Activated CD8-positive, alpha-beta T cell treated with anti-CD3 and anti-CD28 coated beads, Interleukin-2, amount 10 ng/mL, durations not matched to agents 7 days and 5 days (primary cell): ENCODE data around the gene SH3D21. TPM values are rescaled to one million over a fixed set of nuclear protein-coding genes. Genes with fewer than 3 reads are reported as not detected.
A peak's percentile ranks its signal among the peaks of the same experiment; 100 is the strongest.

Experiments used
- ATAC-seq: fragments of 150-1000 bp; cut with Tn5 transposase; one replicate; pipeline ENCODE4 v1.10.0; 2021; ENCODE audit warnings: moderate library complexity
- CTCF ChIA-PET: fragments of 350-600 bp; sonication (Branson Sonifier 250); formaldehyde crosslinking; loops from one replicate; lab custom pipeline; 2021; ENCODE audit warnings: antibody characterized with exemption; lab: Charles Lee
- POLR2A ChIA-PET: fragments of 350-600 bp; sonication (Branson Sonifier 250); formaldehyde crosslinking; loops from one replicate; lab custom pipeline; 2021; ENCODE audit warnings: antibody characterized with exemption; lab: Charles Lee
- DNase-seq: peaks from one replicate; pipeline ENCODE4 v3.0.0-alpha.2; 2020
- H3K27ac Mint-ChIP-seq: one replicate; pipeline ENCODE4 v1.8.0; 2021; ENCODE audit warnings: mild to moderate bottlenecking, mixed read lengths
- H3K27me3 Mint-ChIP-seq: one replicate; pipeline ENCODE4 v1.8.0; 2021; ENCODE audit warnings: low read depth, mixed read lengths
- H3K36me3 Mint-ChIP-seq: one replicate; pipeline ENCODE4 v1.8.0; 2021; ENCODE audit warnings: low read depth, mixed read lengths
- H3K4me1 Mint-ChIP-seq: one replicate; pipeline ENCODE4 v1.8.0; 2021; ENCODE audit warnings: low read depth, mixed read lengths
- H3K4me3 Mint-ChIP-seq: one replicate; pipeline ENCODE4 v1.8.0; 2021; ENCODE audit warnings: mild to moderate bottlenecking, mixed read lengths
- H3K9me3 Mint-ChIP-seq: one replicate; pipeline ENCODE4 v1.8.0; 2022; ENCODE audit warnings: mixed read lengths; ENCODE audit not compliant: insufficient read depth
- total RNA-seq, 2 experiments: library from RNA; stranded (reverse); gene quantifications; one replicate each; pipeline ENCODE4 v1.2.3, GENCODE V29; 2021

SH3D21 gene
- total RNA-seq, 2 experiments from 2014 or later = 14.6 to 15.3 TPM

GRCh38 chr1:36279789-36280296 lies 26.3 kb upstream of the SH3D21 start:
- Mint-ChIP-seq H3K36me3 (peaks cover 31% of the 10 kb centered on the region), H3K4me1 (peaks cover 18% of the 10 kb centered on the region), H3K27me3 (no peaks in the 10 kb centered on the region), H3K27ac (peak overlapping the region; percentile 62), H3K9me3 (no peaks in the 10 kb centered on the region), H3K4me3 (no peak overlapping the region)
- ATAC-seq (no peak), DNase-seq (no peak)
- ChIA-PET POLR2A (interaction anchor here (1.2 kb wide), 1 partner anchor 56 kb away, joined by 3 read pairs; the partner anchor contains the start of gene THRAP3), CTCF (interaction anchor here (1.1 to 3.8 kb wide), 5 partner anchors 18 to 145 kb away, joined by 3 to 18 read pairs (median 3); partner anchors contain the start of gene TRAPPC3)

GRCh38 chr1:36284061-36284460 lies 22.1 kb upstream of the SH3D21 start:
- Mint-ChIP-seq H3K9me3 (no peaks in the 10 kb centered on the region), H3K4me3 (no peak overlapping the region), H3K36me3 (peaks cover 62% of the 10 kb centered on the region), H3K27ac (peak overlapping the region; percentile 24), H3K27me3 (no peaks in the 10 kb centered on the region), H3K4me1 (peaks cover 27% of the 10 kb centered on the region)
- ChIA-PET POLR2A (no interaction called here), CTCF (interaction anchor here (1.1 to 2.2 kb wide), 6 partner anchors 14 to 136 kb away, joined by 3 to 17 read pairs (median 4); partner anchors contain the start of genes THRAP3 and TRAPPC3)
- no peak for ATAC-seq
- DNase-seq = no peak

GRCh38 chr1:36284517-36284916 lies 21.7 kb upstream of the SH3D21 start:
- ChIA-PET POLR2A (interaction anchor here (1.3 to 1.7 kb wide), 2 partner anchors 128 to 135 kb away, joined by 4 to 14 read pairs; partner anchors contain the start of genes MAP7D1 and TRAPPC3), CTCF (interaction anchor here (1.1 to 3.8 kb wide), 14 partner anchors 8 to 188 kb away, joined by 3 to 77 read pairs (median 11); partner anchors contain the start of genes SH3D21 and TRAPPC3)
- H3K9me3 Mint-ChIP-seq = no peaks in the 10 kb centered on the region
- no peak overlapping the region for H3K4me3 Mint-ChIP-seq
- peaks cover 27% of the 10 kb centered on the region for H3K4me1 Mint-ChIP-seq
- peaks cover 66% of the 10 kb centered on the region for H3K36me3 Mint-ChIP-seq
- H3K27me3 Mint-ChIP-seq = no peaks in the 10 kb centered on the region
- ATAC-seq (no peak), DNase-seq (no peak)
- peak overlapping the region; percentile 30 for H3K27ac Mint-ChIP-seq

GRCh38 chr1:36285443-36286101 lies 20.6 kb upstream of the SH3D21 start:
- ChIA-PET CTCF (interaction anchor here (0.6 to 3.8 kb wide), 46 partner anchors 9 to 189 kb away, joined by 3 to 77 read pairs (median 5); partner anchors contain the start of genes EVA1B, OSCP1, SH3D21 and THRAP3), POLR2A (interaction anchor here (0.6 to 1.7 kb wide), 5 partner anchors 27 to 167 kb away, joined by 3 to 14 read pairs (median 4); partner anchors contain the start of genes MAP7D1 and TRAPPC3)
- H3K27ac Mint-ChIP-seq = peak overlapping the region; percentile 15

GRCh38 chr1:36286802-36287201 lies 19.4 kb upstream of the SH3D21 start:
- Mint-ChIP-seq H3K36me3 (peaks cover 77% of the 10 kb centered on the region), H3K4me1 (peaks cover 19% of the 10 kb centered on the region), H3K4me3 (no peak overlapping the region), H3K9me3 (no peaks in the 10 kb centered on the region), H3K27me3 (no peaks in the 10 kb centered on the region), H3K27ac (no peak overlapping the region)
- no peak for DNase-seq
- ATAC-seq = no peak
- ChIA-PET POLR2A (no interaction called here), CTCF (interaction anchor here (0.9 to 3.8 kb wide), 16 partner anchors 7 to 187 kb away, joined by 3 to 77 read pairs (median 10); partner anchors contain the start of genes THRAP3 and TRAPPC3)

More at GRCh38 chr1:36285443-36286101, 20.6 kb upstream of the SH3D21 start:
- H3K9me3 Mint-ChIP-seq = no peaks in the 10 kb centered on the region
- peaks cover 22% of the 10 kb centered on the region for H3K4me1 Mint-ChIP-seq
- no peaks in the 10 kb centered on the region for H3K27me3 Mint-ChIP-seq
- no peak overlapping the region for H3K4me3 Mint-ChIP-seq
- DNase-seq (peak; percentile 82), ATAC-seq (peak; percentile 94)
- H3K36me3 Mint-ChIP-seq = peaks cover 72% of the 10 kb centered on the region

- H3K4me1 Mint-ChIP-seq = peaks cover 17% of the 10 kb centered on the region
- DNase-seq (no peak), ATAC-seq (no peak)
- peaks cover 79% of the 10 kb centered on the region for H3K36me3 Mint-ChIP-seq
- ChIA-PET CTCF (interaction anchor here (0.9 to 3.8 kb wide), 8 partner anchors 13 to 187 kb away, joined by 3 to 77 read pairs (median 13); partner anchors contain the start of genes THRAP3 and TRAPPC3), POLR2A (no interaction called here)
- H3K27ac Mint-ChIP-seq = no peak overlapping the region
- H3K9me3 Mint-ChIP-seq = no peaks in the 10 kb centered on the region
- no peaks in the 10 kb centered on the region for H3K27me3 Mint-ChIP-seq
- H3K4me3 Mint-ChIP-seq = no peak overlapping the region
Observed at GRCh38 chr1:36287595-36287994, 18.6 kb upstream of the SH3D21 start.

GRCh38 chr1:36295390-36295789 lies 10.8 kb upstream of the SH3D21 start:
- Mint-ChIP-seq H3K27ac (peak overlapping the region; percentile 18), H3K36me3 (peaks cover 61% of the 10 kb centered on the region), H3K4me1 (peaks cover under 1% of the 10 kb centered on the region), H3K4me3 (no peak overlapping the region), H3K27me3 (no peaks in the 10 kb centered on the region), H3K9me3 (no peaks in the 10 kb centered on the region)
- CTCF ChIA-PET = interaction anchor here (1.4 to 1.9 kb wide), 2 partner anchors 10 to 145 kb away, joined by 3 to 11 read pairs; no protein-coding TSS in a partner anchor
- POLR2A ChIA-PET = no interaction called here
- no peak for ATAC-seq
- no peak for DNase-seq

GRCh38 chr1:36297062-36297461 lies 9.1 kb upstream of the SH3D21 start:
- ChIA-PET CTCF (interaction anchor here (1.4 to 1.9 kb wide), 2 partner anchors 11 to 147 kb away, joined by 3 to 11 read pairs; no protein-coding TSS in a partner anchor), POLR2A (no interaction called here)
- DNase-seq (no peak), ATAC-seq (no peak)
- H3K27ac Mint-ChIP-seq = peak overlapping the region; percentile 27
- H3K9me3 Mint-ChIP-seq = no peaks in the 10 kb centered on the region
- no peaks in the 10 kb centered on the region for H3K27me3 Mint-ChIP-seq
- H3K36me3 Mint-ChIP-seq = peaks cover 65% of the 10 kb centered on the region
- no peak overlapping the region for H3K4me3 Mint-ChIP-seq
- H3K4me1 Mint-ChIP-seq = peaks cover 2% of the 10 kb centered on the region

GRCh38 chr1:36298640-36299039 lies 7.5 kb upstream of the SH3D21 start:
- no peak overlapping the region for H3K4me3 Mint-ChIP-seq
- DNase-seq (no peak), ATAC-seq (no peak)
- H3K9me3 Mint-ChIP-seq = no peaks in the 10 kb centered on the region
- ChIA-PET POLR2A (no interaction called here), CTCF (interaction anchor here (1.6 kb wide), 1 partner anchor 13 kb away, joined by 4 read pairs; no protein-coding TSS in a partner anchor)
- no peak overlapping the region for H3K27ac Mint-ChIP-seq
- H3K4me1 Mint-ChIP-seq = peaks cover 2% of the 10 kb centered on the region
- H3K36me3 Mint-ChIP-seq = peaks cover 67% of the 10 kb centered on the region
- no peaks in the 10 kb centered on the region for H3K27me3 Mint-ChIP-seq

GRCh38 chr1:36300526-36300925 lies 5.6 kb upstream of the SH3D21 start:
- Mint-ChIP-seq H3K4me3 (no peak overlapping the region), H3K4me1 (peaks cover 7% of the 10 kb centered on the region), H3K27ac (peak overlapping the region; percentile 12), H3K27me3 (no peaks in the 10 kb centered on the region), H3K36me3 (peaks cover 67% of the 10 kb centered on the region), H3K9me3 (no peaks in the 10 kb centered on the region)
- ChIA-PET POLR2A (interaction anchor here (0.9 kb wide), 1 partner anchor 22 kb away, joined by 3 read pairs; no protein-coding TSS in a partner anchor), CTCF (interaction anchor here (0.6 to 2.0 kb wide), 19 partner anchors 9 to 528 kb away, joined by 3 to 15 read pairs (median 4); partner anchors contain the start of genes THRAP3 and TRAPPC3)
- no peak for ATAC-seq
- no peak for DNase-seq

- no peak for ATAC-seq
- H3K9me3 Mint-ChIP-seq = no peaks in the 10 kb centered on the region
- peaks cover 63% of the 10 kb centered on the region for H3K36me3 Mint-ChIP-seq
- H3K27ac Mint-ChIP-seq = no peak overlapping the region
- no peaks in the 10 kb centered on the region for H3K27me3 Mint-ChIP-seq
- POLR2A ChIA-PET = interaction anchor here (0.7 kb wide), 1 partner anchor 96 kb away, joined by 3 read pairs; no protein-coding TSS in a partner anchor
- H3K4me1 Mint-ChIP-seq = peaks cover 11% of the 10 kb centered on the region
- no peak for DNase-seq
- CTCF ChIA-PET = interaction anchor here (1.0 to 2.0 kb wide), 8 partner anchors 10 to 119 kb away, joined by 3 to 15 read pairs (median 4); no protein-coding TSS in a partner anchor
- no peak overlapping the region for H3K4me3 Mint-ChIP-seq
Observed at GRCh38 chr1:36301220-36301619, 4.9 kb upstream of the SH3D21 start.
